Stimulated activated CD4-positive, alpha-beta T cell treated with anti-CD3 and anti-CD28 coated beads, Interleukin-4, amount 100 ng/mL, for 48 hours (primary cell): ENCODE data around the gene PRKAG2.

ENCODE experiments used
- DNase-seq, 2 donors: peaks; one replicate each; pipeline ENCODE4 v3.0.0-alpha.2; 2020; ENCODE audit warnings: low read depth in 2 of 2

Gene PRKAG2

GRCh38 chr7:151711435-151711872 lies 165.5 kb downstream of the PRKAG2 start:
- no peak for DNase-seq

- DNase-seq: no peak
Observed at GRCh38 chr7:151710646-151711434, 166.1 kb downstream of the PRKAG2 start.

- DNase-seq: no peak
Observed at GRCh38 chr7:151710121-151710640, 166.7 kb downstream of the PRKAG2 start.

GRCh38 chr7:151709141-151710038 lies 167.5 kb downstream of the PRKAG2 start:
- DNase-seq: no peak

- no peak for DNase-seq
Observed at GRCh38 chr7:151708610-151709009, 168.3 kb downstream of the PRKAG2 start.

- no peak for DNase-seq
Observed at GRCh38 chr7:151707757-151708156, 169.2 kb downstream of the PRKAG2 start.

- DNase-seq: no peak
Observed at GRCh38 chr7:151707105-151707469, 169.8 kb downstream of the PRKAG2 start.

GRCh38 chr7:151706277-151707104 lies 170.4 kb downstream of the PRKAG2 start:
- DNase-seq: no peak

GRCh38 chr7:151705636-151706276 lies 171.2 kb downstream of the PRKAG2 start:
- DNase-seq: peak in 1 of 2 donors; percentile 5

GRCh38 chr7:151704960-151705635 lies 171.8 kb downstream of the PRKAG2 start:
- DNase-seq: no peak

- no peak for DNase-seq
Observed at GRCh38 chr7:151704299-151704959, 172.5 kb downstream of the PRKAG2 start.

- no peak for DNase-seq
Observed at GRCh38 chr7:151702961-151703360, 174.0 kb downstream of the PRKAG2 start.

GRCh38 chr7:151700586-151701165 lies 176.2 kb downstream of the PRKAG2 start:
- no peak for DNase-seq

GRCh38 chr7:151699928-151700319 lies 177.0 kb downstream of the PRKAG2 start:
- no peak for DNase-seq

GRCh38 chr7:151699147-151699927 lies 177.6 kb downstream of the PRKAG2 start:
- DNase-seq: no peak

GRCh38 chr7:151697942-151698341 lies 179.0 kb downstream of the PRKAG2 start:
- DNase-seq: no peak

- DNase-seq: no peak
Observed at GRCh38 chr7:151697515-151697895, 179.4 kb downstream of the PRKAG2 start.

- DNase-seq: no peak
Observed at GRCh38 chr7:151696721-151697514, 180.0 kb downstream of the PRKAG2 start.
